H9 (cell line): ENCODE measurements around the gene BRAF. TPM values are rescaled to one million over a fixed set of nuclear protein-coding genes. Genes with fewer than 3 reads are reported as not detected.

ENCODE experiments used
- DNase-seq: peaks from one replicate; pipeline ENCODE4 v3.0.0-alpha.2; 2017
- H2AFZ ChIP-seq: one replicate; pipeline ENCODE4 v1.6.1; 2013; ENCODE audit warnings: mild to moderate bottlenecking, low read length, control low read depth, moderate library complexity
- H2AK5ac ChIP-seq: 2 replicates; pipeline ENCODE4 v1.6.1; 2013; ENCODE audit warnings: low read length, control low read depth, mixed read lengths; ENCODE audit not compliant: insufficient read length
- H2BK120ac ChIP-seq: one replicate; pipeline ENCODE4 v1.6.1; 2013; ENCODE audit warnings: low read depth, mild to moderate bottlenecking, low read length, control low read depth, inconsistent platforms; ENCODE audit not compliant: poor library complexity, severe bottlenecking
- H2BK12ac ChIP-seq: 2 replicates; pipeline ENCODE4 v1.6.1; 2013; ENCODE audit warnings: low read length, control low read depth, mixed read lengths, low read depth; ENCODE audit not compliant: insufficient read length
- H2BK15ac ChIP-seq: 2 replicates; pipeline ENCODE4 v1.6.1; 2013; ENCODE audit warnings: low read depth, low read length, control low read depth
- H2BK20ac ChIP-seq: one replicate; pipeline ENCODE4 v1.6.1; 2013; ENCODE audit warnings: low read depth, mild to moderate bottlenecking, low read length, control low read depth, inconsistent platforms; ENCODE audit not compliant: poor library complexity, severe bottlenecking
- H2BK5ac ChIP-seq: 2 replicates; pipeline ENCODE4 v1.6.1; 2013; ENCODE audit warnings: low read length, control low read depth, mixed read lengths; ENCODE audit not compliant: insufficient read length
- H3K14ac ChIP-seq: 2 replicates; pipeline ENCODE4 v1.6.1; 2013; ENCODE audit warnings: low read length, control low read depth; ENCODE audit not compliant: insufficient read depth
- H3K18ac ChIP-seq: 2 replicates; pipeline ENCODE4 v1.6.1; 2013; ENCODE audit warnings: low read depth, mild to moderate bottlenecking, mixed read lengths, low read length, control low read depth; ENCODE audit not compliant: insufficient read length
- H3K23ac ChIP-seq: 2 replicates; pipeline ENCODE4 v1.6.1; 2013; ENCODE audit warnings: low read length, control low read depth, mixed read lengths, low read depth; ENCODE audit not compliant: insufficient read length
- H3K23me2 ChIP-seq: 2 replicates; pipeline ENCODE4 v1.6.1; 2013; ENCODE audit warnings: low read depth, mild to moderate bottlenecking, mixed read lengths, low read length, control low read depth; ENCODE audit not compliant: insufficient read length, poor library complexity, severe bottlenecking
- H3K27ac ChIP-seq: 2 replicates; pipeline ENCODE4 v1.5.1; 2013; ENCODE audit warnings: low read length, control low read depth, mixed read lengths, low read depth; ENCODE audit not compliant: insufficient read length
- H3K27me3 ChIP-seq: 2 replicates; pipeline ENCODE4 v1.6.1; 2013; ENCODE audit warnings: low read length, control low read depth, inconsistent platforms; ENCODE audit not compliant: insufficient read depth
- H3K4ac ChIP-seq: 2 replicates; pipeline ENCODE4 v1.6.1; 2013; ENCODE audit warnings: low read depth, mild to moderate bottlenecking, control low read depth, inconsistent platforms, low read length, moderate library complexity
- H3K4me1 ChIP-seq: 2 replicates; pipeline ENCODE4 v1.6.1; 2013; ENCODE audit warnings: low read length, control low read depth, inconsistent platforms; ENCODE audit not compliant: insufficient read depth
- H3K4me2 ChIP-seq: 2 replicates; pipeline ENCODE4 v1.6.1; 2013; ENCODE audit warnings: low read length, control low read depth, mixed read lengths; ENCODE audit not compliant: insufficient read length, insufficient read depth
- H3K56ac ChIP-seq: 2 replicates; pipeline ENCODE4 v1.6.1; 2013; ENCODE audit warnings: low read depth, mild to moderate bottlenecking, mixed read lengths, low read length, control low read depth; ENCODE audit not compliant: insufficient read length
- H3K79me1 ChIP-seq: 2 replicates; pipeline ENCODE4 v1.6.1; 2013; ENCODE audit warnings: low read depth, mild to moderate bottlenecking, moderate library complexity, low read length, control low read depth, inconsistent platforms; ENCODE audit not compliant: insufficient read depth, poor library complexity, severe bottlenecking
- H3K79me2 ChIP-seq: 2 replicates; pipeline ENCODE4 v1.6.1; 2013; ENCODE audit warnings: low read length, control low read depth, inconsistent platforms; ENCODE audit not compliant: insufficient read depth
- H3K9ac ChIP-seq: 2 replicates; pipeline ENCODE4 v1.6.1; 2013; ENCODE audit warnings: low read length, control low read depth, mixed read lengths; ENCODE audit not compliant: insufficient read length; ENCODE audit errors: extremely low read depth
- H3K9me3 ChIP-seq: one replicate; pipeline ENCODE4 v1.6.1; 2013; ENCODE audit warnings: low read depth, low read length, inconsistent platforms; ENCODE audit not compliant: control insufficient read depth
- H3T11ph ChIP-seq: one replicate; pipeline ENCODE4 v1.6.1; 2013; ENCODE audit warnings: mild to moderate bottlenecking, low read length, control low read depth, inconsistent platforms
- H4K20me1 ChIP-seq: one replicate; pipeline ENCODE4 v1.6.1; 2013; ENCODE audit not compliant: control insufficient read depth, insufficient read length, insufficient read depth
- H4K5ac ChIP-seq: 2 replicates; pipeline ENCODE4 v1.6.1; 2013; ENCODE audit warnings: low read depth, mild to moderate bottlenecking, mixed read lengths, low read length, control low read depth; ENCODE audit not compliant: insufficient read length
- H4K8ac ChIP-seq: replicated peaks from 2 replicates; pipeline ENCODE4 v1.6.1; 2013; ENCODE audit warnings: low read length, control low read depth, mixed read lengths, low read depth; ENCODE audit not compliant: insufficient read length
- H4K91ac ChIP-seq: 2 replicates; pipeline ENCODE4 v1.6.1; 2013; ENCODE audit warnings: low read depth, mild to moderate bottlenecking, moderate library complexity, mixed read lengths, low read length, control low read depth; ENCODE audit not compliant: insufficient read length
- H3K27ac Mint-ChIP-seq, 3 experiments: 2 replicates in 2 of 3; 3 replicates in 1 of 3; pipeline ENCODE4 v1.8.0; 2020 to 2021; ENCODE audit warnings: mixed read lengths in 3 of 3, mild to moderate bottlenecking in 1 of 3, moderate library complexity in 1 of 3
- H3K27me3 Mint-ChIP-seq: 2 replicates; pipeline ENCODE4 v1.8.0; 2021; ENCODE audit warnings: low read depth, mild to moderate bottlenecking, moderate library complexity, mixed read lengths
- H3K36me3 Mint-ChIP-seq, 3 experiments: 2 replicates in 2 of 3; 3 replicates in 1 of 3; pipeline ENCODE4 v1.8.0; 2020 to 2021; ENCODE audit warnings: low read depth in 3 of 3, mixed read lengths in 3 of 3; ENCODE audit not compliant: insufficient read depth in 1 of 3
- H3K4me1 Mint-ChIP-seq, 2 experiments: 2 replicates each; pipeline ENCODE4 v1.8.0; 2020; ENCODE audit warnings: mixed read lengths in 2 of 2
- H3K4me3 Mint-ChIP-seq, 2 experiments: 2 replicates in 1 of 2; 3 replicates in 1 of 2; pipeline ENCODE4 v1.8.0; 2020 to 2021; ENCODE audit warnings: mild to moderate bottlenecking in 2 of 2, mixed read lengths in 2 of 2, moderate library complexity in 1 of 2
- H3K9me3 Mint-ChIP-seq, 2 experiments: 2 replicates in 1 of 2; 3 replicates in 1 of 2; pipeline ENCODE4 v1.8.0; 2020; ENCODE audit warnings: mild to moderate bottlenecking in 2 of 2, mixed read lengths in 2 of 2, moderate library complexity in 1 of 2
- WGBS: extraction: QIAGEN DNeasy Blood & Tissue Kit; methylation state at CpG from one replicate; pipeline ENCODE4 v1.1.7; 2013; ENCODE audit warnings: missing lambda C conversion rate, low lambda C conversion rate, mixed read lengths; ENCODE audit not compliant: insufficient read length; ENCODE audit errors: extremely low coverage; 5-methylcytosine and 5-hydroxymethylcytosine counted together
- total RNA-seq: library from RNA; stranded (reverse); gene quantifications from 2 replicates; pipeline ENCODE4 v1.2.1, GENCODE V29; 2021
- TF ChIP-seq, protein P1 (sequence below): fragments of 200-600 bp; sonication (generic); conservative IDR thresholded peaks from 3 replicates; pipeline ENCODE4 v1.8.0; 2021; ENCODE audit warnings: antibody characterized with exemption, mild to moderate bottlenecking

The BRAF gene
- total RNA-seq, 1 experiment from 2014 or later, result 32.9 TPM

DNA sequence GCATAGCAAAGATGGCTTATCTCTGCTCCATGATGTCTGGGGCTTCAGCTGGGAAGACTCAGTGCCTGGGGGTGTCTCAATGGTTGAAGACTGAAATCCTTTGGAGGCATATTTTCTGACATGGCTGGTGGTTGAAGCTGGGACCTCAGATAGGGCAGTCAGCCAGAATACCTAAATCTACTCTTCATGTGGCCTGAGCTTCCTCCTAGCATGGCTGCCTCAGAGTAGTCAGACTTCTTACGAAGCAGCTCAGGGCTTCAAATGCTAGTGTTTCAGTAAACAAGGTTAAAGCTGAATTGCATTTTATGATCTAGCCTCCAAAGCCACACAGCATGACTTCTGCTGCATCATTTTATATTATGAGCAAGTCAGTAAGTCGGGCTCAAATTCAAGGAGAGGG lies 2.6 kb upstream of the BRAF start:
- no peak overlapping the region for H3T11ph ChIP-seq
- TF ChIP-seq, protein P1, sequence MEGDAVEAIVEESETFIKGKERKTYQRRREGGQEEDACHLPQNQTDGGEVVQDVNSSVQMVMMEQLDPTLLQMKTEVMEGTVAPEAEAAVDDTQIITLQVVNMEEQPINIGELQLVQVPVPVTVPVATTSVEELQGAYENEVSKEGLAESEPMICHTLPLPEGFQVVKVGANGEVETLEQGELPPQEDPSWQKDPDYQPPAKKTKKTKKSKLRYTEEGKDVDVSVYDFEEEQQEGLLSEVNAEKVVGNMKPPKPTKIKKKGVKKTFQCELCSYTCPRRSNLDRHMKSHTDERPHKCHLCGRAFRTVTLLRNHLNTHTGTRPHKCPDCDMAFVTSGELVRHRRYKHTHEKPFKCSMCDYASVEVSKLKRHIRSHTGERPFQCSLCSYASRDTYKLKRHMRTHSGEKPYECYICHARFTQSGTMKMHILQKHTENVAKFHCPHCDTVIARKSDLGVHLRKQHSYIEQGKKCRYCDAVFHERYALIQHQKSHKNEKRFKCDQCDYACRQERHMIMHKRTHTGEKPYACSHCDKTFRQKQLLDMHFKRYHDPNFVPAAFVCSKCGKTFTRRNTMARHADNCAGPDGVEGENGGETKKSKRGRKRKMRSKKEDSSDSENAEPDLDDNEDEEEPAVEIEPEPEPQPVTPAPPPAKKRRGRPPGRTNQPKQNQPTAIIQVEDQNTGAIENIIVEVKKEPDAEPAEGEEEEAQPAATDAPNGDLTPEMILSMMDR, result no peak
- no peak overlapping the region for H3K27ac Mint-ChIP-seq
- H2BK5ac ChIP-seq, result no peak overlapping the region
- H3K9me3 Mint-ChIP-seq, result no peaks in the 10 kb centered on the region
- H2BK15ac ChIP-seq, result no peak overlapping the region
- H3K4me2 ChIP-seq, result no peak overlapping the region
- H2AK5ac ChIP-seq, result no peak overlapping the region
- no peak overlapping the region for H3K56ac ChIP-seq
- no peak overlapping the region for H4K8ac ChIP-seq
- no peak overlapping the region for H3K27ac ChIP-seq
- H4K20me1 ChIP-seq, result no peaks in the 10 kb centered on the region
- H2AFZ ChIP-seq, result no peak overlapping the region
- no peaks in the 10 kb centered on the region for H3K79me1 ChIP-seq
- no peak overlapping the region for H3K4ac ChIP-seq
- no peak overlapping the region for H2BK120ac ChIP-seq
- no peak overlapping the region for H4K5ac ChIP-seq
- H3K27me3 Mint-ChIP-seq, result peaks cover 6% of the 10 kb centered on the region; the same call in 1 of the 2 replicates
- no CpG with 5 or more reads among the region's 2 CpGs for WGBS
- H3K23ac ChIP-seq, result no peak overlapping the region
- H2BK12ac ChIP-seq, result no peak overlapping the region
- 0 out of 2 replicates have a peak, but pooled peaks cover 5% of the 10 kb centered on the region for H3K79me2 ChIP-seq
- H3K23me2 ChIP-seq, result peaks cover 12% of the 10 kb centered on the region
- H3K18ac ChIP-seq, result no peak overlapping the region
- no peaks in the 10 kb centered on the region for H3K27me3 ChIP-seq
- no peak overlapping the region for H2BK20ac ChIP-seq
- H4K91ac ChIP-seq, result no peak overlapping the region
- H3K4me1 Mint-ChIP-seq, result peaks cover 0 to 6% of the 10 kb centered on the region in 2 experiments; a peak in 1 of 4 replicates
- no peak overlapping the region for H3K9ac ChIP-seq
- H3K4me3 Mint-ChIP-seq, result no peak overlapping the region
- H3K36me3 Mint-ChIP-seq, result no peaks in the 10 kb centered on the region
- no peaks in the 10 kb centered on the region for H3K4me1 ChIP-seq
- H3K9me3 ChIP-seq, result no peaks in the 10 kb centered on the region
- H3K14ac ChIP-seq, result no peak overlapping the region
- DNase-seq, result no peak
